Subcutaneous adipose tissue (tissue), 4 donors: Measurements from ENCODE around the gene WWOX. TPM values are rescaled to one million over a fixed set of nuclear protein-coding genes. Genes with fewer than 3 reads are reported as not detected.

Experiments
- CTCF ChIP-seq: fragments of 450-650 bp; IDR thresholded peaks from one replicate; pipeline ENCODE4 v1.5.1; 2016; ENCODE audit warnings: low read depth, mild to moderate bottlenecking, control low read depth, antibody characterized with exemption, moderate library complexity
- total RNA-seq, 4 donors: library from RNA; depleted of rRNA; stranded (reverse); fragments of >200 nt; gene quantifications; one replicate each; pipeline ENCODE4 v1.1.0, GENCODE V29; 2016

WWOX gene
- total RNA-seq, 4 donors from 2014 or later = 31.4 to 67.8 (median 46.0) TPM

- TF ChIP-seq CTCF = no peak
Measured at GRCh38 chr16:78252757-78253156, 153.3 kb downstream of the WWOX start.

GRCh38 chr16:78254841-78255240, 155.4 kb downstream of the WWOX start:
- no peak for TF ChIP-seq CTCF

GRCh38 chr16:78256686-78257375, 157.4 kb downstream of the WWOX start:
- no peak for TF ChIP-seq CTCF

- no peak for TF ChIP-seq CTCF
Measured at GRCh38 chr16:78257376-78257728, 157.9 kb downstream of the WWOX start.

- TF ChIP-seq CTCF = no peak
Measured at GRCh38 chr16:78258375-78259065, 159.1 kb downstream of the WWOX start.

GRCh38 chr16:78259873-78260272, 160.4 kb downstream of the WWOX start:
- no peak for TF ChIP-seq CTCF

- TF ChIP-seq CTCF = no peak
Measured at GRCh38 chr16:78264642-78265041, 165.2 kb downstream of the WWOX start.
